ENCODE measurements around the gene ADH7.

Gene ADH7

GRCh38 chr4:99435154-99435553, at the start of gene ADH7:
Gene ADH7 (minus strand): TSS chr4:99435342. CDS start chr4:99435233, 109 bp downstream.
- DNase-seq (ENCODE audit: low read depth): no peak
- no peak within 1 kb of the TSS for H3K4me3 ChIP-seq (ENCODE audit: low read depth, low read length)
- no peak for TF ChIP-seq CTCF (IDR thresholded peaks at IDR 0.05; ENCODE audit: low read depth, low read length, missing control alignments)

GRCh38 chr4:99483636-99484035, 48.5 kb upstream of the ADH7 start:
- no peak for DNase-seq (ENCODE audit: low read depth)
- no peak overlapping the region for H3K4me3 ChIP-seq (ENCODE audit: low read depth, low read length)
- TF ChIP-seq CTCF (IDR thresholded peaks at IDR 0.05; ENCODE audit: low read depth, low read length, missing control alignments): no peak

GRCh38 chr4:99473131-99473530, 38.0 kb upstream of the ADH7 start:
- H3K4me3 ChIP-seq (ENCODE audit: low read depth, low read length): no peak overlapping the region
- no peak for TF ChIP-seq CTCF (IDR thresholded peaks at IDR 0.05; ENCODE audit: low read depth, low read length, missing control alignments)
- no peak for DNase-seq (ENCODE audit: low read depth)

- no peak overlapping the region for H3K4me3 ChIP-seq (ENCODE audit: low read depth, low read length)
- no peak for TF ChIP-seq CTCF (IDR thresholded peaks at IDR 0.05; ENCODE audit: low read depth, low read length, missing control alignments)
- DNase-seq (ENCODE audit: low read depth): no peak
Measured at GRCh38 chr4:99471896-99472295, 36.8 kb upstream of the ADH7 start.

GRCh38 chr4:99471349-99471748, 36.2 kb upstream of the ADH7 start:
- DNase-seq (ENCODE audit: low read depth): no peak
- no peak for TF ChIP-seq CTCF (IDR thresholded peaks at IDR 0.05; ENCODE audit: low read depth, low read length, missing control alignments)
- no peak overlapping the region for H3K4me3 ChIP-seq (ENCODE audit: low read depth, low read length)

GRCh38 chr4:99468889-99469288, 33.7 kb upstream of the ADH7 start:
- DNase-seq (ENCODE audit: low read depth): no peak
- no peak overlapping the region for H3K4me3 ChIP-seq (ENCODE audit: low read depth, low read length)
- no peak for TF ChIP-seq CTCF (IDR thresholded peaks at IDR 0.05; ENCODE audit: low read depth, low read length, missing control alignments)

GRCh38 chr4:99467887-99468286, 32.7 kb upstream of the ADH7 start:
- DNase-seq (ENCODE audit: low read depth): no peak
- TF ChIP-seq CTCF (IDR thresholded peaks at IDR 0.05; ENCODE audit: low read depth, low read length, missing control alignments): no peak
- no peak overlapping the region for H3K4me3 ChIP-seq (ENCODE audit: low read depth, low read length)
